Measurements from ENCODE around the gene UBP1.
"Not testable (repeated sequence)": the region's sequence is repeated elsewhere in the genome, so short reads cannot be mapped to it uniquely, and the experiment has no call there.

The UBP1 gene

GRCh38 chr3:33389908-33390307 is 50.3 kb downstream of the UBP1 start:
- DNase-seq (ENCODE audit: low spot score) = no peak

- DNase-seq (ENCODE audit: low spot score) = no peak
Observed at GRCh38 chr3:33388374-33389100, 51.7 kb downstream of the UBP1 start.

GRCh38 chr3:33386631-33387030 is 53.6 kb downstream of the UBP1 start:
- DNase-seq (ENCODE audit: low spot score) = no peak

GRCh38 chr3:33385423-33385822 is 54.8 kb downstream of the UBP1 start:
- DNase-seq (ENCODE audit: low spot score) = peak; percentile 13

GRCh38 chr3:33383951-33384350 is 56.3 kb downstream of the UBP1 start:
- DNase-seq (ENCODE audit: low spot score) = no peak

GRCh38 chr3:33380653-33381052 is 59.6 kb downstream of the UBP1 start:
- no peak for DNase-seq (ENCODE audit: low spot score)

- no peak for DNase-seq (ENCODE audit: low spot score)
Observed at GRCh38 chr3:33377931-33378330, 62.3 kb downstream of the UBP1 start.

DNA sequence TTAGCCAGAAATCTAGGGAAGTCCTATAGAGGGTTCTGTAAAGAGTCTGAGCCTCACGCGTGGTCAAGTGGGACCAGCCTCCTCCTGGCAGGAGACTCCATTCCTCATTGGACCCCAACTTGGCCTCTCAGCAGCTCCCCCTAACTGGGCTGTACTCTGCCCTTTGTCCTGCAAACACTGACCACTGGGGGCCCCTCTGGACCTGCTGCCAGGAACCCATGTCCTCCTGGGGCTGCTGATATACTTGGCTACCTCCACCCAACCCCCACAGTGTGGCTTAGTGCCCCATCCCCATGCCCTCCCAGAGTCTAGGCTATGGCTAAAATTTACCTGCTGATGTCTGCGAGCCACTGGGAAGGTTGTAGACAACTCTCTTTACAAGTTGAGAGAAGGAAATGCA is 62.7 kb downstream of the UBP1 start:
- DNase-seq (ENCODE audit: low spot score) = no peak

DNA sequence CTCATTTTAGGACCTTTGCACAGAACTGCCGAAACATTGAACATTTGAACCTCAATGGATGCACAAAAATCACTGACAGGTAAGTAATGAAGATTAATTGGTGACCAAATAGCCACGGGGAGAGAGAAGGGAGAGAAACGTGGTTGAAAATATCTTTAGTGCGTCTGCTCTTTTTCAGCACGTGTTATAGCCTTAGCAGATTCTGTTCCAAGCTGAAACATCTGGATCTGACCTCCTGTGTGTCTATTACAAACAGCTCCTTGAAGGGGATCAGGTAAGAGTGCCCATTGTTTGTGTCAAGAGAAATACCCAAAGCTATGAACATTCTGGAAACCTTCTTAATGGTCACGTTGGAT is 67.1 kb downstream of the UBP1 start:
- DNase-seq (ENCODE audit: low spot score) = no peak

DNA sequence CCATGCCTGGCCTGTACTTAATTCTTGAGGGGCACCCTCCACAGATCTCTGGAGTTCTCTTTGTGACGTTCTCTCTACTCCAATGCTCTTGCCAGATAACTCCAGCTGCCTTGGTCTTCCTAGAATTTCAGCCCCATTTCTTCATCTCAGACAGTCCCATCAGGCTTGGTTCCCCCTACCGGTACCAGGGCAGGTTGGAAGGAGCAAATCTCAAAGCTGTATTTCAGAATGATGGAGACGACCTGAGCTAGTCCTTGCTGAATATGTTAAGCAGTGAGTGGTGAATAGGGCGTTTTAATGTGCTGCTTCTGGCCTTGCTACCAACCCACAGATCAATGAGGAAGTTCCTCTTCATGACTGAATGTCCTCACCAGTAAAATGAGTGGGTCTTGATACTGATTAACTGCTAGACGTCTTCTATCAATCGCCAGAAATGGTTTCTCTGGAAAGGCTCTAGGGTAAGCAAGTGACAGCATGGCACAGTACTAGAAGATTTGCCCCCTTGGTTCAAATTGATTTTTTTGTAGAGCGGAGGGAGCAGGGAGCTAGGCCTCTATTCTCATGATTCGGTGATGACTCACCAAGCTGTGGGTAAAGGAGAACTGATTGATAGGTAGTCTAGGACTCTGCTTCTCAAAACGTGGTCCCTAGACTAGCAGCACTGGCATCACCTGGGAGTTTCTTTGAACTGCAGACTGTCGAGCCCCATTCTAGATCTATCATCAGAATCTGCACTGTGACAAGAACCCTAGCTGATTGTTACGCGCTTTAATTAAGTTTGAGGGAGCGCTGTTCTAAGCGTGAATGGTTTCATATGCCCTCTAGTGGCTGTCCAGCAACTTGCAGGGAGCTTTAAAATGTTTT is 67.8 kb downstream of the UBP1 start:
- peak; percentile 57 for DNase-seq (ENCODE audit: low spot score)

DNA sequence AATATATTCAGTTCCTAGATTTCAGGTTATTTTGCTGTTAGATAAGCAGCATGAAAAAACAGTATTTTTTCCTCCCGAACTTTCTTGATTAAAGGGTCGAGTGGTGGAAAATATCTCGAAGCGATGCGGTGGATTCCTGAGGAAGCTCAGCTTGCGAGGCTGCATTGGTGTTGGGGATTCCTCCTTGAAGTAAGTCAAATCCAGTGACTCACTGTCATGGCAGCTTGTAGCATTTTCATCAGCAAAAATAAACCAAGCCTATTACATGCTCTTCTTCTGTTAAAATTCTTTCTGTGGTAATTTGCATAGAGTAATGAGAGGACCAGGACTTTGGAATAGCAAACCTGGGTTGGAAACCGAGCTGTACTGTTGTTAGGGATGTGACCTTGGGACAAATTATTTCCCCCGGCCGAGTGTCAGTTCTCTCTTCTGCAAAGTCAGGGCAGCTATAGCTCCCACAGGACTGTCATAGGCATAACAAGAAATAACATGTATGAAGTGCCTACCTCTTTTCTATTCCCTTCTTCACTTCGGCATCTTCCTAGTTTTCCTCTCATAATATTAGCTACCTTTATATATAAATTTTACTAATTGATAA is 75.6 kb downstream of the UBP1 start:
- no peak for DNase-seq (ENCODE audit: low spot score)

- DNase-seq (ENCODE audit: low spot score) = no peak
Observed at GRCh38 chr3:33364060-33364459, 76.1 kb downstream of the UBP1 start.

- DNase-seq (ENCODE audit: low spot score) = no peak
Observed at GRCh38 chr3:33363113-33363800, 76.9 kb downstream of the UBP1 start.

DNA sequence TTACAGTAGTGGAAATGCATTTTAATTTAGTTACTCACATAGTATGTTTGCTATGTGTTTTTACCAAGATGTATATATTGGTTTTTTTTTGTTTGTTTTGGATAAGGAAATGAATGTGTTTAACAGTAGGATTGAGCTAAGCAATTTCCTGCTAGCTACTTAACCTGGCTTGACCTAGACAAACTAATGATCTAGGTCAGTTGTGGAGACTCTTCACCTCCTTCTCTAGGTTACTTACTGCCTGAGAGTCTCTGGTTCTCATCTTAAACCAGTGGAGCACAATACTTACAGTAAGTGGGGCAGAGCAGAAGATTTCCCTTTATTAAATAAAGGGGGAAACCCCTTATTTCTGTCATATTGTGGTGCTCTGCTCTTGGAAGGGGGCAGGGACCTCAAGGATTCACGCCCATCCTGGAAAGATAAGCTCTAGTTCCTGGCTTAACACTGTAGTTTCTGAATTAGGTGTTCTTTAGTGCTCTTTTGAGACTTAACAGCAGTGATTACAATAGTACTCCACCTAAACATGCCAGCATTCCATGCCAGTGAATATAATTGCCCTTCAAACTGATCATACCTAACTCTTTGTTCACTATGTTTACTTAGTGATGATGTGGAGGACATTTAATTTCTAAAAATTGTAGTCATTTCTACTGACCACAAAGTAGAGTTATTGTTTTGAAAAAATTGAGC is 79.9 kb downstream of the UBP1 start:
- no peak for DNase-seq (ENCODE audit: low spot score)

- no peak for DNase-seq (ENCODE audit: low spot score)
Observed at GRCh38 chr3:33358172-33358781, 81.9 kb downstream of the UBP1 start.

DNA sequence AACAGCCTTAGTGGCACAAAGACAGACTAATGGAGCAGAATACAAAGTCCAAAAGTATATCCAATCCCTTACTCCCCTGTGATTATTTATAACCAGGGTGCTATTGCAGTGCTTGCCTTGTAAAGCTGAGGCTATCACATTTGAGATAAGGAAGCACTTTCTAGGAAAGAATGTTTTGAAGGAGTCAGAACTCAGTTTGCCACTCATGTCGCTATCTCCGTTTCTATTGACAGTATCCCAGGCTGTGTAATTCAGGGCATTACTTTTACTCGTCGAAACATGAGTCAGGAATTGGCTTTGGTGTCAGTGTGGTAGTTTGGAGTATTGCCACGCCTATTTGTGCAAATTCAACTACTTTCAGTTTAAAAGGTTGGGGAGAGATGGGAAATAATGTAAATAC is 84.6 kb downstream of the UBP1 start:
- DNase-seq (ENCODE audit: low spot score) = no peak

DNA sequence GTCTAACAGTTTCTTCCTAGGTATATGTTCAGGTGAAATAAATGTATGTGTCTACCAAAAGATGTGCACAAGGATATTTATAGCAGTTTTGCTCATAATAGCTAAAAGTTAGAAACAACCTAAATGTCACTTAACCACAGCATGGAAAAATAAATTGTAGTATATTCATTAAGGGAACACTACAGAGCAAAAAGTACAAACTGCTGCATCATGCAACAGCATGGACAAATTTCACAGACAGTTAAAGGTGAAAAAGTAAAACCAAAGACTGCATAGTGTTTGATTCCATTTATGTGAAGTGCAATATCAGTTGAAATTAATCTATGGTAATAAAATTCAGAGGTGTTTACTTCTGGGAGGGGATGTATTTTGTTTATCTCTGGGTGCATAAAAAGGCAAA is 100.4 kb downstream of the UBP1 start:
- DNase-seq (ENCODE audit: low spot score) = no peak

GRCh38 chr3:33338936-33339465 is 101.2 kb downstream of the UBP1 start:
- DNase-seq (ENCODE audit: low spot score) = not testable (repeated sequence)
